GM18907 (cell line): ENCODE results near the gene ALKBH4.
"Not testable (repeated sequence)": the region's sequence is repeated elsewhere in the genome, so short reads cannot be mapped to it uniquely, and the experiment has no call there.

Source experiments
- ATAC-seq: cut with Tn5 transposase; IDR thresholded peaks from one replicate; pipeline ENCODE4 v1.9.1; 2021; ENCODE audit warnings: mild to moderate bottlenecking, moderate library complexity; ENCODE audit not compliant: unreplicated experiment

Gene ALKBH4

GRCh38 chr7:102455596-102455995, 9.1 kb downstream of the ALKBH4 start:
- no peak for ATAC-seq

GRCh38 chr7:102454932-102455331, 9.7 kb downstream of the ALKBH4 start:
- ATAC-seq: not testable (repeated sequence)

- no peak for ATAC-seq
Measured at GRCh38 chr7:102454468-102454867, 10.2 kb downstream of the ALKBH4 start.

- ATAC-seq: no peak
Measured at GRCh38 chr7:102453319-102453718, 11.3 kb downstream of the ALKBH4 start.

GRCh38 chr7:102452451-102452850, 12.2 kb downstream of the ALKBH4 start:
- ATAC-seq: no peak

GRCh38 chr7:102451371-102452054, 13.2 kb downstream of the ALKBH4 start:
- ATAC-seq: no peak

GRCh38 chr7:102450242-102450641, 14.4 kb downstream of the ALKBH4 start:
- no peak for ATAC-seq

- ATAC-seq: no peak
Measured at GRCh38 chr7:102449136-102449535, 15.5 kb downstream of the ALKBH4 start.

- no peak for ATAC-seq
Measured at GRCh38 chr7:102447311-102447710, 17.4 kb downstream of the ALKBH4 start.

GRCh38 chr7:102446387-102447156, 18.1 kb downstream of the ALKBH4 start:
- ATAC-seq: no peak

- no peak for ATAC-seq
Measured at GRCh38 chr7:102445674-102446071, 19.0 kb downstream of the ALKBH4 start.

GRCh38 chr7:102444961-102445673, 19.5 kb downstream of the ALKBH4 start:
- peak; percentile 42 for ATAC-seq

- no peak for ATAC-seq
Measured at GRCh38 chr7:102439963-102440795, 24.5 kb downstream of the ALKBH4 start.

- ATAC-seq: no peak
Measured at GRCh38 chr7:102436118-102436517, 28.5 kb downstream of the ALKBH4 start.

- ATAC-seq: peak; percentile 9
Measured at GRCh38 chr7:102434039-102434486, 30.6 kb downstream of the ALKBH4 start.

- peak; percentile 47 for ATAC-seq
Measured at GRCh38 chr7:102433219-102434038, 31.2 kb downstream of the ALKBH4 start, which contains the start of gene ORAI2. Gene ORAI2 (plus strand): TSS chr7:102433575. CDS start chr7:102438957, 5,382 bp downstream.

- ATAC-seq: peak; percentile 45
Measured at GRCh38 chr7:102432442-102433218, 32.0 kb downstream of the ALKBH4 start.

- no peak for ATAC-seq
Measured at GRCh38 chr7:102431617-102432298, 32.9 kb downstream of the ALKBH4 start.
